HepG2 (cell line): ENCODE results near the gene FAAP20. TPM values are rescaled to one million over a fixed set of nuclear protein-coding genes. Genes with fewer than 3 reads are reported as not detected.

ENCODE experiments used
- ATAC-seq: fragments of 200-7000 bp; cut with Tn5 transposase; 3 replicates; pipeline ENCODE4 v1.9.1; 2020; ENCODE audit warnings: mild to moderate bottlenecking, moderate library complexity
- BruUV-seq: library from RNA; stranded (reverse); fragments of 400-500 nt; replicated peaks from 2 replicates; lab custom pipeline; 2021; lab: Mats Ljungman, UMichigan
- CTCF ChIA-PET: fragments of 300-600 bp; formaldehyde crosslinking; extraction: SDS; loops from one replicate; lab custom pipeline; 2021; ENCODE audit warnings: low total read pairs, inconsistent platforms, low intra/inter-chr PET ratio; lab: Yijun Ruan, JAX
- POLR2A ChIA-PET: fragments of 350-600 bp; sonication (Branson Sonifier 250); formaldehyde crosslinking; loops from one replicate; lab custom pipeline; 2020; ENCODE audit warnings: antibody characterized with exemption, inconsistent platforms; lab: Yijun Ruan, JAX
- DNase-seq: peaks from one replicate; pipeline ENCODE4 v3.0.0-alpha.2; 2015; ENCODE audit warnings: low spot score
- FAIRE-seq: peaks from 3 replicates; lab custom pipeline; 2011; peaks lifted over from hg19 to GRCh38; lab: Jason Lieb, UNC
- H2AFZ ChIP-seq: one replicate; pipeline ENCODE4 v1.6.1; 2011; ENCODE audit warnings: low read length, inconsistent platforms
- H3K27ac ChIP-seq: fragments of 300-600 bp; 3 replicates; pipeline ENCODE4 v1.8.0; 2011; ENCODE audit warnings: mixed run types, mild to moderate bottlenecking, mixed read lengths, low read length, inconsistent platforms; ENCODE audit not compliant: insufficient read depth; ENCODE audit errors: extremely low read length
- H3K27me3 ChIP-seq, 2 experiments: fragments of 200-600 bp in 1 of 2; 2 replicates in 1 of 2; 3 replicates in 1 of 2; pipeline versions ENCODE4 v1.6.0 to v1.8.0; 2011; ENCODE audit warnings: low read length in 2 of 2, mild to moderate bottlenecking in 2 of 2, moderate library complexity in 2 of 2, inconsistent platforms in 1 of 2; ENCODE audit not compliant: insufficient read depth in 2 of 2, control insufficient read depth in 1 of 2
- H3K36me3 ChIP-seq, 2 experiments: fragments of 200-600 bp in 1 of 2; replicated peaks in 1 of 2; 2 replicates in 1 of 2; 3 replicates in 1 of 2; pipeline versions ENCODE4 v1.5.1 to v1.8.0; 2011; ENCODE audit warnings: low read length in 2 of 2, inconsistent platforms in 1 of 2; ENCODE audit not compliant: insufficient read depth in 2 of 2, control insufficient read depth in 1 of 2
- H3K4me1 ChIP-seq: 2 replicates; pipeline ENCODE4 v1.5.1; 2012; ENCODE audit warnings: low read length, inconsistent platforms; ENCODE audit not compliant: insufficient read depth
- H3K4me2 ChIP-seq: 2 replicates; pipeline ENCODE4 v1.6.0; 2011; ENCODE audit warnings: low read depth, low read length, inconsistent platforms
- H3K4me3 ChIP-seq, 3 experiments: fragments of 200-600 bp in 1 of 3; sonication (generic), shearing (Covaris generic) in 1 of 3; replicated peaks in 1 of 3; 2 replicates each; pipeline ENCODE4 v1.5.1; 2011 to 2016; ENCODE audit warnings: low read length in 3 of 3, inconsistent platforms in 2 of 3, low read depth in 2 of 3, mild to moderate bottlenecking in 2 of 3, control low read depth in 1 of 3, mixed read lengths in 1 of 3; ENCODE audit not compliant: insufficient read depth in 1 of 3
- H3K79me2 ChIP-seq: one replicate; pipeline ENCODE4 v1.6.1; 2011; ENCODE audit warnings: low read length, inconsistent platforms; ENCODE audit not compliant: insufficient read depth
- H3K9ac ChIP-seq: 2 replicates; pipeline ENCODE4 v1.6.0; 2011; ENCODE audit warnings: mild to moderate bottlenecking, low read depth, low read length, inconsistent platforms; ENCODE audit not compliant: insufficient read depth
- H3K9me3 ChIP-seq: 2 replicates; pipeline ENCODE4 v1.5.1; 2012; ENCODE audit warnings: mild to moderate bottlenecking, low read length
- H4K20me1 ChIP-seq: 2 replicates; pipeline ENCODE4 v1.6.0; 2011; ENCODE audit warnings: inconsistent platforms, mild to moderate bottlenecking, low read length, moderate library complexity; ENCODE audit not compliant: insufficient read depth
- AGO2 ChIP-seq: fragments of 200-400 bp; formaldehyde crosslinking; optimal IDR thresholded peaks from 2 replicates; pipeline ENCODE3; 2017; ENCODE audit warnings: mild to moderate bottlenecking, low read depth, low read length, moderate library complexity
- HNRNPL ChIP-seq: fragments of 200-400 bp; formaldehyde crosslinking; IDR thresholded peaks from 2 replicates; pipeline ENCODE4 v1.6.1; 2017; ENCODE audit warnings: mild to moderate bottlenecking, low read depth, low read length
- RELA ChIP-seq: sonication (generic); formaldehyde crosslinking; IDR thresholded peaks from 2 replicates; pipeline ENCODE4 v1.4.0; 2020; ENCODE audit warnings: missing genetic modification reagents
- ZUFSP ChIP-seq: sonication (generic); formaldehyde crosslinking; IDR thresholded peaks from 2 replicates; pipeline ENCODE4 v1.9.0; 2021; ENCODE audit warnings: missing genetic modification reagents, mild to moderate bottlenecking, borderline replicate concordance
- WGBS: methylation state at CpG from one replicate; pipeline ENCODE4 v1.1.6; 2017; ENCODE audit warnings: low lambda C conversion rate; 5-methylcytosine and 5-hydroxymethylcytosine counted together
- in situ Hi-C: cut with HindIII; loops from 2 replicates; pipeline ENCODE4 v1.10.0; 2017; ENCODE audit warnings: low pct_unique_long_range_greater_than_20kb; ENCODE audit not compliant: extremely low pct_ligation_motif_present
- intact Hi-C: fragments of 100-400 bp; cut with micrococcal nuclease; formaldehyde crosslinking; loops from one replicate; pipeline ENCODE4 v1.10.0; 2022; ENCODE audit not compliant: unreplicated experiment
- polyA plus RNA-seq, 8 experiments: library from polyadenylated mRNA; depleted of rRNA in 3 of 8; stranded (reverse) in 7 of 8; unstranded in 1 of 8; fragments of >200 nt; fragmentation: Illumina TruSeq in 4 of 8; extraction: Trizol in 4 of 8; gene quantifications; 2 replicates each; pipeline versions ENCODE4 v1.2.1 to v1.2.3, GENCODE V29; 2011 to 2016; ENCODE audit warnings: low read depth in 4 of 8, missing spikeins in 1 of 8, mixed read lengths in 1 of 8; ENCODE audit not compliant: insufficient read depth in 1 of 8
- total RNA-seq, 5 experiments: library from RNA; depleted of rRNA; stranded (reverse); fragments of >200 nt; fragmentation: Illumina TruSeq; extraction: Trizol; gene quantifications; 2 replicates each; pipeline ENCODE4 v1.2.3, GENCODE V29; 2016; ENCODE audit warnings: low read depth in 1 of 5
- TF ChIP-seq, protein P1 (sequence below): sonication (generic); formaldehyde crosslinking; IDR thresholded peaks from 2 replicates; pipeline ENCODE4 v1.4.0; 2020; ENCODE audit warnings: low read depth, missing genetic modification reagents
- TF ChIP-seq, protein P2 (sequence below): sonication (generic); formaldehyde crosslinking; IDR thresholded peaks from 2 replicates; pipeline ENCODE4 v1.5.1; 2020; ENCODE audit warnings: missing genetic modification reagents, mild to moderate bottlenecking, borderline replicate concordance
- TF ChIP-seq, protein P3 (sequence below): fragments of 450-650 bp; IDR thresholded peaks from 2 replicates; pipeline ENCODE4 v1.6.1; 2016

Gene FAAP20
- total and polyA plus RNA-seq, 2 of the 13 experiments (the other 11 are each of a cell fraction or from before 2014, with no cell fraction given): 9.6 to 10.8 TPM

GRCh38 chr1:2183937-2184334 lies 10.6 kb downstream of the FAAP20 start:
- intact Hi-C loops (no loop called here), in situ Hi-C loops (loop anchor here (25.0 kb wide), 1 partner anchor 328 kb away; no protein-coding TSS in a partner anchor)
- H3K9me3 ChIP-seq: no peaks in the 10 kb centered on the region
- no peak overlapping the region for H3K27ac ChIP-seq
- peaks cover under 1% of the 10 kb centered on the region for H3K4me1 ChIP-seq
- no peak for FAIRE-seq
- H3K9ac ChIP-seq: no peak overlapping the region
- ChIA-PET CTCF (no interaction called here), POLR2A (no interaction called here)
- no peak for ATAC-seq
- DNase-seq: no peak
- H3K4me2 ChIP-seq: no peak overlapping the region
- H3K36me3 ChIP-seq: peaks cover 5 to 19% of the 10 kb centered on the region in 2 experiments
- TF ChIP-seq RELA (no peak), HNRNPL (0 out of 2 replicates have a peak, but pooled peaks have one; percentile 56)
- H3K79me2 ChIP-seq: no peaks in the 10 kb centered on the region
- no peaks in the 10 kb centered on the region for H3K27me3 ChIP-seq
- no TSS peak for BruUV-seq
- H3K4me3 ChIP-seq: no peak overlapping the region
- no peak overlapping the region for H2AFZ ChIP-seq
- WGBS: 100% methylated on average over 1 of the region's 15 CpGs
- no peaks in the 10 kb centered on the region for H4K20me1 ChIP-seq

- Histone ChIP-seq H3K9me3 (no peaks in the 10 kb centered on the region), H3K9ac (no peak overlapping the region), H3K4me3 (no peak overlapping the region), H3K4me2 (no peak overlapping the region), H2AFZ (no peak overlapping the region), H3K79me2 (no peaks in the 10 kb centered on the region), H3K36me3 (peaks cover 15 to 30% of the 10 kb centered on the region in 2 experiments), H3K27ac (no peak overlapping the region), H3K27me3 (no peaks in the 10 kb centered on the region), H4K20me1 (no peaks in the 10 kb centered on the region), H3K4me1 (no peaks in the 10 kb centered on the region)
- ATAC-seq (no peak), DNase-seq (no peak), FAIRE-seq (no peak)
- BruUV-seq: no TSS peak
- POLR2A ChIA-PET: no interaction called here
- in situ Hi-C loops: loop anchor here (25.0 kb wide), 1 partner anchor 330 kb away; no protein-coding TSS in a partner anchor
- intact Hi-C loops: no loop called here
- CTCF ChIA-PET: no interaction called here
- 94% methylated on average over 7 of the region's 13 CpGs for WGBS
- TF ChIP-seq AGO2 (peak; percentile 10), ZUFSP (CRISPR knock-in tag) (no peak), RELA (no peak)
- TF ChIP-seq, protein P1, sequence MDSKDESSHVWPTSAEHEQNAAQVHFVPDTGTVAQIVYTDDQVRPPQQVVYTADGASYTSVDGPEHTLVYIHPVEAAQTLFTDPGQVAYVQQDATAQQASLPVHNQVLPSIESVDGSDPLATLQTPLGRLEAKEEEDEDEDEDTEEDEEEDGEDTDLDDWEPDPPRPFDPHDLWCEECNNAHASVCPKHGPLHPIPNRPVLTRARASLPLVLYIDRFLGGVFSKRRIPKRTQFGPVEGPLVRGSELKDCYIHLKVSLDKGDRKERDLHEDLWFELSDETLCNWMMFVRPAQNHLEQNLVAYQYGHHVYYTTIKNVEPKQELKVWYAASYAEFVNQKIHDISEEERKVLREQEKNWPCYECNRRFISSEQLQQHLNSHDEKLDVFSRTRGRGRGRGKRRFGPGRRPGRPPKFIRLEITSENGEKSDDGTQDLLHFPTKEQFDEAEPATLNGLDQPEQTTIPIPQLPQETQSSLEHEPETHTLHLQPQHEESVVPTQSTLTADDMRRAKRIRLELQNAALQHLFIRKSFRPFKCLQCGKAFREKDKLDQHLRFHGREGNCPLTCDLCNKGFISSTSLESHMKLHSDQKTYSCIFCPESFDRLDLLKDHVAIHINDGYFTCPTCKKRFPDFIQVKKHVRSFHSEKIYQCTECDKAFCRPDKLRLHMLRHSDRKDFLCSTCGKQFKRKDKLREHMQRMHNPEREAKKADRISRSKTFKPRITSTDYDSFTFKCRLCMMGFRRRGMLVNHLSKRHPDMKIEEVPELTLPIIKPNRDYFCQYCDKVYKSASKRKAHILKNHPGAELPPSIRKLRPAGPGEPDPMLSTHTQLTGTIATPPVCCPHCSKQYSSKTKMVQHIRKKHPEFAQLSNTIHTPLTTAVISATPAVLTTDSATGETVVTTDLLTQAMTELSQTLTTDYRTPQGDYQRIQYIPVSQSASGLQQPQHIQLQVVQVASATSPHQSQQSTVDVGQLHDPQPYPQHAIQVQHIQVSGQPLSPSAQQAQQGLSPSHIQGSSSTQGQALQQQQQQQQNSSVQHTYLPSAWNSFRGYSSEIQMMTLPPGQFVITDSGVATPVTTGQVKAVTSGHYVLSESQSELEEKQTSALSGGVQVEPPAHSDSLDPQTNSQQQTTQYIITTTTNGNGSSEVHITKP: no peak
- TF ChIP-seq, protein P2, sequence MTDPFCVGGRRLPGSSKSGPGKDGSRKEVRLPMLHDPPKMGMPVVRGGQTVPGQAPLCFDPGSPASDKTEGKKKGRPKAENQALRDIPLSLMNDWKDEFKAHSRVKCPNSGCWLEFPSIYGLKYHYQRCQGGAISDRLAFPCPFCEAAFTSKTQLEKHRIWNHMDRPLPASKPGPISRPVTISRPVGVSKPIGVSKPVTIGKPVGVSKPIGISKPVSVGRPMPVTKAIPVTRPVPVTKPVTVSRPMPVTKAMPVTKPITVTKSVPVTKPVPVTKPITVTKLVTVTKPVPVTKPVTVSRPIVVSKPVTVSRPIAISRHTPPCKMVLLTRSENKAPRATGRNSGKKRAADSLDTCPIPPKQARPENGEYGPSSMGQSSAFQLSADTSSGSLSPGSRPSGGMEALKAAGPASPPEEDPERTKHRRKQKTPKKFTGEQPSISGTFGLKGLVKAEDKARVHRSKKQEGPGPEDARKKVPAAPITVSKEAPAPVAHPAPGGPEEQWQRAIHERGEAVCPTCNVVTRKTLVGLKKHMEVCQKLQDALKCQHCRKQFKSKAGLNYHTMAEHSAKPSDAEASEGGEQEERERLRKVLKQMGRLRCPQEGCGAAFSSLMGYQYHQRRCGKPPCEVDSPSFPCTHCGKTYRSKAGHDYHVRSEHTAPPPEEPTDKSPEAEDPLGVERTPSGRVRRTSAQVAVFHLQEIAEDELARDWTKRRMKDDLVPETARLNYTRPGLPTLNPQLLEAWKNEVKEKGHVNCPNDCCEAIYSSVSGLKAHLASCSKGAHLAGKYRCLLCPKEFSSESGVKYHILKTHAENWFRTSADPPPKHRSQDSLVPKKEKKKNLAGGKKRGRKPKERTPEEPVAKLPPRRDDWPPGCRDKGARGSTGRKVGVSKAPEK: no peak
- TF ChIP-seq, protein P3, sequence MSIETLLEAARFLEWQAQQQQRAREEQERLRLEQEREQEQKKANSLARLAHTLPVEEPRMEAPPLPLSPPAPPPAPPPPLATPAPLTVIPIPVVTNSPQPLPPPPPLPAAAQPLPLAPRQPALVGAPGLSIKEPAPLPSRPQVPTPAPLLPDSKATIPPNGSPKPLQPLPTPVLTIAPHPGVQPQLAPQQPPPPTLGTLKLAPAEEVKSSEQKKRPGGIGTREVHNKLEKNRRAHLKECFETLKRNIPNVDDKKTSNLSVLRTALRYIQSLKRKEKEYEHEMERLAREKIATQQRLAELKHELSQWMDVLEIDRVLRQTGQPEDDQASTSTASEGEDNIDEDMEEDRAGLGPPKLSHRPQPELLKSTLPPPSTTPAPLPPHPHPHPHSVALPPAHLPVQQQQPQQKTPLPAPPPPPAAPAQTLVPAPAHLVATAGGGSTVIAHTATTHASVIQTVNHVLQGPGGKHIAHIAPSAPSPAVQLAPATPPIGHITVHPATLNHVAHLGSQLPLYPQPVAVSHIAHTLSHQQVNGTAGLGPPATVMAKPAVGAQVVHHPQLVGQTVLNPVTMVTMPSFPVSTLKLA: no peak
Observed at GRCh38 chr1:2182376-2182775, 12.2 kb downstream of the FAAP20 start.
